Stimulated activated CD4-positive, alpha-beta T cell treated with anti-CD3 and anti-CD28 coated beads, Interleukin-2, amount 100 ng/mL, for 48 hours (primary cell): ENCODE measurements around the gene TPSG1.
"Not testable (repeated sequence)": the region's sequence is repeated elsewhere in the genome, so short reads cannot be mapped to it uniquely, and the experiment has no call there.

ENCODE experiments used
- DNase-seq, 2 donors: peaks; one replicate each; pipeline ENCODE4 v3.0.0-alpha.2; 2020

TPSG1 gene

DNA sequence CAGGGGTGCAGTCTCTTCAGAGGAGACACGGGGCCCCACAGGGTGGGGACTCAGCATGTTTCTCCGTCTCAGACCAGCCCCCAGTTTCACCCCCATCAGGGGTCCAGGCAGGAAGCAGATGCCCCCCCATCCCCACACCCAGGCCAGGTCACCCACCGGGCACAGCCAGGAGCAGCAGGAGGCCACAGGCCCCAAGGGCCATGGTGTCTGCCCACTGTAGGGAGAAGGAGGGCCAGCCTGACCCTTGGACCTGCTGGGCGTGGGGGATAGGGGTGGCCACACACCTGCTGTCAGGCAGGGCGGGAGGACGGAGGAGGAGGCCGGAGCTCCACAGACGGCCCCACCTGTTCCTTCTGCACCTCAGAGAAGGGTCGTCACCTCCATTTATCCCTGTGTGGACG is at the start of gene TPSG1:
TSS of gene TPSG1 (minus strand) at position 218 of the 401 bp plus-strand sequence. CDS start at position 202, 16 bp downstream.
- no peak for DNase-seq

DNA sequence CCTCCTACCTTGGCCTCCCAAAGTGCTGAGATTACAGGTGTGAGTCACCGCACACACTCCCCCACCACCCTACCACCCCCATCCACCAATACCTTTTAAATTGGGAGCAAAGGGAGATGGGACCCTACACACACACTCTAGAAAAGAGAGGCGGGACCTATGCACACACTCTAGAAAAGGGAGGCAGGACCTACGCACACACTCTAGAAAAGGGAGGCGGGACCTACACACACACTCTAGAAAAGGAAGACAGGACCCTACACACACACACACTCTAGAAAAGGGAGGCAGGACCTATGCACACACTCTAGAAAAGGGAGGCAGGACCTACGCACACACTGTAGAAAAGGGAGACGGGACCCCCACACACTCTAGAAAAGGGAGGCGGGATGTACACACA is 49.7 kb upstream of the TPSG1 start:
- DNase-seq: no peak

DNA sequence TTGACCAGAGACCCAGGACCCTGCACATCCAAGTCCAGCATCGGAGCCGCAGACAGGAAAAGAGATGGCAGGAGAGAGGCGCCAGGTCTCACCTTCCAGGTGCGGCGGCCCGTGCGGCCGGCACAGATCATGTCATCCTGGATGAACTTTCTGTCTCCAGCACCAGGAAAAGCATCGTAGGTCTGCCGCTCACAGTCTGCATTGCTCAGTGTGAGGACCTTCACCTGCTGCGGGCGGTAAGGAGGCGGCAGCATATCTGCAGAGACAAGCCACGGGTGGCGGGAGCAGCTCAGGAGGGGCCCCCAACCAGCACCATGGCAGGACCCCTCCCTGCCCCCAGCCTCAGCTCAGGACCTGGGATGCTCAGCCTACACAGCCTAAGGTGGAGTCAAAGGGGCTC is 48.7 kb upstream of the TPSG1 start:
- DNase-seq: no peak

DNA sequence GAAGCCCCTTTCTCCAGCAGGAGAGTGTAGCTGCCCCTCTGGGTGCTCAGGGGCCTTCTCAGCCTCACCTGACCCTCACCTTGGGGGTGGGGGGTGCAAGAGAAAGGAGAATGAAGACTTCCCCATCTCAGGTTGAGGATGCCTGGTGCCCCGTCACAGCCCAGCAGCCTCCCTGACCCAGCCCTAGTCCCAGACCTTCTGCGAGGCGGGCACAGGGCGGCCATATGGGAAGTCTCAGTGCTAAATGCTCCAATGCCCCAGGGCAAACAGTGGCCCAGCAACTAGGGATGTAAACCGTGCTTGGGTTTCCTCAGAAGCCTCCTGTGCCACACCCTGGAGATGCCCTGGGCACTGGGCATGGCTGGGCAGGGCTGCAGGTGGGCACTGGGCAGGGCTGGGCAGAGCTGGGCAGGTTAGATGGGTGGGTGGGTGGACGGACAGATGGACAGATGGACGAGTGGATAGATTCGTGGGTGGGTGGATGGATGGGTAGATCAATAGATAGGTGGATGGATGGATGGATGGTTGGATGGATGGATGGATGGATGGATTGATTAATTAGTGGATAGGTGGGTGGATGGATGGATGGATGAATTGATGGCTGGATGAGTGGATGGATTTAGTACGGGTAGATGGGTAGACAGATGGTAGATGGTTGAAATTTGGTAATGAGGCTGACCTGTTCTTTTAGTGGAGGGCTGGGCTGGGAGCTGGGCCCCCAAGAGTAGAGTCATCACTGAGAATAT is 47.6 kb upstream of the TPSG1 start:
- no peak for DNase-seq

DNA sequence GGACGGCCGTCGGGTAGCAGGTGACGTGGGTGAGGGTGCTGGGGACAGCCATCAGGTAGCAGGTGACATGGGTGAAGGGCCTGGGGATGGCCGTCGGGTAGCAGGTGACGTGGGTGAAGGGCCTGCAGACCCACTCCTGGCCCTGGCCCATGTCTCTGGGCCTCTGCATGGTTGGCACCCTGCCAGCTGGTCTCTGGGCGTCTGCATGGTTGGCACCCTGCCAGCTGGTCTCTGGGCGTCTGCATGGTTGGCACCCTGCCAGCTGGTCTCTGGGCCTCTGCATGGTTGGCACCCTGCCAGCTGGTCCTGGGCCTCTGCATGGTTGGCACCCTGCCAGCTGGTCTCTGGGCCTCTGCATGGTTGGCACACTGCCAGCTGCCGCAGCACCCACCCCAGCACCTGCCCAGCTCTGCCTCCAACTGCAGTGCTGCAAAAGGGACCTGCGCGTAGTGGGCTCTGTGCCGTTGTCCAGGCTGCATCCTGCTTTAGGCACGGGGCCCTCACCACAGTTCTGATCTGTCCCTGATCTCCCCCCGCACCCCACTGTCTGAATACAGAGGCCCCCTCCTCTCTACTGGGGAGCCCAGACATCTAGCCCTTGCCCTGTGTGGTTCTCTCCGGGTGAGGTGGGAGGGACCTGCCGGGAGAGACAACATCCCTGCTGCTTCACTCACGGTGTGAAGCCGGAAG is 46.8 kb upstream of the TPSG1 start:
- not testable (repeated sequence) for DNase-seq

DNA sequence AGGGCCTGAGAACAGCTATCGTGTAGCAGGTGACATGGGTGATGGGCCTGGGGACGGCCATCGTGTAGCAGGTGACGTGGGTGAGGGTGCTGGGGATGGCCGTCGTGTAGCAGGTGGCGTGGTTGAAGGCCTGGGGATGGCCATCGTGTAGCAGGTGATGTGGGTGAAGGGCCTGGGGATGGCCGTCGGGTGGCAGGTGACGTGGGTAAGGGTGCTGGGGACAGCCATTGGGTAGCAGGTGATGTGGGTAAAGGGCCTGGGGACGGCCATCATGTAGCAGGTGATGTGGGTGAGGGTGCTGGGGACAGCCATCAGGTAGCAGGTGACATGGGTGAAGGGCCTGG is 46.3 kb upstream of the TPSG1 start:
- no peak for DNase-seq

DNA sequence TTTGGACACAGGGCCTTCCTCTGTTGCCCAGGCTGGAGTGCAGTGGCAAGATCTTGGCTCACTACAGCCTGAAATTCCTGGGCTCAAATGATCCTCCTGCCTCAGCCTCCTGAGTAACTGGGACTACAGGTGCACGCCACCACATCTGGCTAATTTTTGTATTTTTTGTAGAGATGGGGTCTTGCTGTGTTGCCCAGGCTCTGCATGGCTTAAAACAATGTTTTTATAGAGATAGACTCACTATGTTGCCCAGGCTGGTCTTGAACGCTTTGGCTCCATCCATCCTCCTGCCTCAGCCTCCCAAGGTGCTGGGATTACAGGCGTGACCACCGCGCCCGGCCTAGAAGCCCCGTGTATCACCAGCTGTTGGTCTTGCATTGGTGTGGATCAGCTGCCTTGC is 44.4 kb upstream of the TPSG1 start:
- not testable (repeated sequence) for DNase-seq

DNA sequence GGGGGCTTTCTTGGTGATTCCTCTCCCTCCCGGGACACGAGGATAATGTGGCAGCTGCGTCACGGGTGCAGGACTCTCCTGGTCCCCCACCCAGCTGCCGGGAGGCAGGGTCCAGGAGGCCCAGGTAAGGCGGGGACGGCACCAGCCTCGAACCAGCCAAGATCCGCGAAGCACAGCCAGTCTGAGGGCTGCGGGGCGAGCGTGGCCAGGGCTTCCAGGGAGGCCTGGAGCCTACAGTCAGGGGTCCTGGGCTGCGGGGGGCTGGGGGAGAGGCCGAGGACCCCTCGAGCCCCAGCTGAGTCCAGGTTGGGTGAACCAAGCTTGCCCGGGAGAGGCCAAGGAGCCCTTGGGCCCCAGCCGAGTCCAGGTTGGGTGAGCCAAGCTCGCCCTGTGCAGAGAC is 40.8 kb upstream of the TPSG1 start:
- DNase-seq: no peak

DNA sequence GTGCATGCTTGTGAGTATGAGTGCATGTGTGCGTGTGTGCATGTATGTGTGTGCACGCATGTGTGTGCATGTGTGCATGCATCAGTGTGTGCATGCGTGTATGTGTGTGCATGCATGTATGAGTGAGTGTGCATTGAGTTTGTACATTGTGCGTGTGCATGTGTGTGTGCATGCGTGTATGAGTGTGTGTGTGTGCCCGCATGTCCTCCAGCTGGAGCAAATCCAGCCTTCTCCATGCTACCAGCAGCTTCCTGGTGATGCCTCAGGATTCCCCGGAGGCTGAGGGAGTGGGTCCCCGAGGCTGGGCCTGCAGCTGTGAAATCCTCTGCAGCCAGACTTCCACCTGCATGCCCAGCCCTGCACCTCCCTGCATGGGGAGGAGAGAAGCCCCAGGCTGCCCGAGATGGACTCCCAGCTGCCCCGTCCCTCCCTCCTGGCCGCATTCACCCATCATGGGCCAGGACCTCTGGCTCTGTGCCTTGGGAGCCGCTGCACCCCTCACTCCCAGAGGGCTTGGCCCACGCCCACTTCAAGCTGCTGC is 40.1 kb upstream of the TPSG1 start:
- DNase-seq: no peak

DNA sequence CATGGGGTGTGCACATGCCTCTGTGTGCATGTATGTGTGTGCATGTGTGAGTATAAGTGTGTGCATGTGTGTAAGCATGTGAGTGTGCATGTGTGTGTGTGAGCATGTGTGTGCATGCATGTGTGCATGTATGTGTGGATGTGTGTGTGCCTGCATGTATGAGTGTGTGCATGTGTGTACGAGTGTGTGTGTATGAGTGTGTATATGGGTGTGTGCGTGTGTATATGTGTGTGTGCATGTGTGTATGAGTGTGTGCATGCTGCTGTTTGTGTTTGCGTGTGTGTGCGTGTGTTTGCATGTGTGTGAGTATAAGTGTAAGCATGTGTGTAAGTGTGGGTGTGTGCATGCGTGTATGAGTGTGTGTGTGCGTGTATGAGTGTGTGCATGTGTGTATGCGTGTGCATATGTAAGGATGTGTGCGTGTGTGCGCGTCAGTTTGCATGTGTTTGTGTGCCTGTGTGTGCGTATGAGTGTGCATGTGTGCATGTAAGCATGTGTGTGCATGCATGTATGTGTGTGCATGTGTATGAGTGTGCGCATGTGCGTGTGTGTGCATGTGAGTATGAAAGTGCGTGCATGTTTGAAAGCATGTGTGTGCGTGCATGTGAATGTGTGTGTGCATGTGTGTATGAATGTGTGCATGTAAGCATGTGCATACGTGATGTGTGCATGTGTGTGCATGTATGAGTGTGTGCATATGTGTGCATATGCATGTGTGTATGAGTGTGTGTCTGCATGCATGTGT is 39.4 kb upstream of the TPSG1 start:
- DNase-seq: no peak

DNA sequence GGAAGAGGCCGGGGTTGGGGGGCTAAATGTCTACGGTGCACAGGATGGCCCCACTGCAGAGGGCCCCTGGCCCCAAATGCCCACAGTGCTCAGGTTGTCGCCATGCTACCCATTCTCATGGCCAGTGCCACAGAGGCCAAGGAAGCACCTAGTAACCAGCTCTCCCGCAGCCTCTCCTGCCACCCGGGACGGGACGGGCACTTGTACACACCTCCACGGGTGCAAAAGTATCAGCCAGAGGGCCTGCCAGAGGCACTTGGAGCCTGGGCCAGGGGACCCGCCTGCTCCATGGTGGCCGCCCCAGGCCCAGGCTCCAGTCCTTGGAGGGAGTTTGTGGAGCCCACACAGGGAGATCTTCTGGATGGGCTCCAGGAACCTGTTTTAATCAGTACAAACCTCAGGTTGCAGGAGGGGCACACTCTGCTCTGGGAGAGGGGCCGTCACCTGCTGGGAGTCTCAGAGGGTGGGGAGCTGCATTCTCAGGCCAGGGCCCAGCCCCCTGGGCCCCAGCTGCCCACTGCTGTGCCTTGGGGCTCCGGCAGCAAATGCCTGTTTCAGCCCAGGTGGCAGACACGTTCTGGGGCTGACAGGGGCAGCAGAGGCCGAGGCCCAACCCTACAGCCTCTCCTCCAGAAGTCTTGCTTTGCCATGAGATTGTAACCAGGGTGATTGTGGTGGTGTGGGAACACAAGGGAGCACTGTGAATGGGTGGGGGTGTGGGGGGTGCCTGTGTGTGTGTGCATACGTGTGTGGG is 38.7 kb upstream of the TPSG1 start:
- no peak for DNase-seq

DNA sequence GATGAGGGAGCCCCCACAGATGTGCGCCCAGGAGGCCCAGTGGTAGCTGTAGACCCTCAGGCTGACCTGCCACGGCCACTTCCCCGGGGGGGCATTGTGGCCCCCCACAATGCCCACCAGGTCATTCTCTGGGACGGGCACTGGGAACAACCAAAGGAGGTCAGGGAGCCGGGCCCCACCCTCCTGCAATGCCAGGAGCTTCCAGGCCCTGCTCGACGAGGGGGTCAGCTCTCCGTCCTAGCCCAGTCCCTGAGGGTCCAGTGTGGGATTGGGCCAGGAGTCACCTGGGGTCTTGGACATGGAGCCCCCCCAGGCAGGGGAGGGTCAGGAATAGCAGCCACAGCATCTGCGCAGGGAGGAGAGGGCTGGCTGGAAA is 37.8 kb upstream of the TPSG1 start:
- no peak for DNase-seq

DNA sequence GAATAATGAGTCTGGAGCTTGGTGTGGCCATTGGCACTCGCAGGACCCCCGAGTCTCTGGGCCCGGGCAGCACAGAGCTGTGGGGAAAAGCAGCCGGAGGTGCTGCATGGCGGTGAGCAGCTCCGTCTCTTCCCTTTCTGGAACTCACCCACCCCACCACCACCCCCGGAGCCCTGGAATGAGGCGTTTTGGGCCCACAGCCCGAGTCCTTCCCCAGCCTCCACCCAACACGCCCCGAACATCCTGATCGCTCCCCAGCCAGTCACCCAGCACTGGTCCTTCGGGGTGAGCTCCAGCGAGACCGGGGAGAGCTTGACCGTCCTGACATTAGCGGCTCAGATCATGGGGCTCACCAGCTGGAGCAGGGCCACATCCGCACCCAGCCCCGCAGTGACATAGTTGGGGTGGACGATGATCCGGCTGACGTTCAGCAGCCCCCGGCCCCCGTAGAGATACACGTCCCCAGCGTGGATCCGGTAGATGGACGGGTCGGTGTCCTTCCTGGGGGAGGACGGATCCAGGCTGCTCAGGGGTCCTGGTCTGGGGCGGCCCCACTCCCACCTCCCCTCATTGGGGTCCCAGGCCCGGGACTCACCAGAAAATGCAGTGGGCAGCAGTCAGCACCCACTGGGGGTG is 37.3 kb upstream of the TPSG1 start:
- DNase-seq: no peak

DNA sequence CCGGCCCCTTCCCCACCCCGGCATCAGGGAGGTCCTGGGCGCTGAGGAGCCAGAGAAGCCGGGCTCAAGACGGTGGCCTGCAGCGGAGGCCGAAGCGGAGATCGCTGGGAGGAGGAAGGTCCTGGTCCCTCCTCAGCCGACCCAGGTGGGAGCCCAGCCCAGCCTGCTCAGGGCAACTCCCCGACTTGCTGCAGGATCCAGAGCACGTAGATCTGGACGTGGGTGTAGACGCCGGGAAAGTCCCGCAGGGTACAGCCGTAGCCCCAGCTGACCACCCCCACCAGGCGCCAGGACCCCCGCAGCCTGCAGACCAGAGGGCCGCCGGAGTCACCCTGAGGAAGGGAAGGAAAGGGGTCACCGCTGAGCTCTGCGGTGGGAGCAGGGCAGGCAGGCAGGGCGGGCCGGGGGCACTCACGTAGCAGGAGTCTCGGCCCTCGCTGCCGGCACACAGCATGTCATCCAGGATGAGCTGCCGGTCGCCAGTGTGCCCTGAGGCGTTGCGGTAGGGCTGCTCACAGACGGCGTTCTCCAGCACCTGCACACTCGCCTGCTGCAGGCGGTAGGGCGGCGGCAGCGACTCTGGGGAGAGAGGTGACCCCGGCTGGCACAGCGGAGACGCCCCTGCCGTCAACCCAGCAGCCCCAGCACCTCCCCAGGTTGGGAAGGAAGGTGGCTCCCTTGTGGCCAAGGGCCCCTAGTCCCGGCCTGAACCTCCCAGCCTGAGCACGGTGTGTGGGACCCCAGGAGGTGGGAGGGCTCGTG is 36.2 kb upstream of the TPSG1 start:
- no peak for DNase-seq

DNA sequence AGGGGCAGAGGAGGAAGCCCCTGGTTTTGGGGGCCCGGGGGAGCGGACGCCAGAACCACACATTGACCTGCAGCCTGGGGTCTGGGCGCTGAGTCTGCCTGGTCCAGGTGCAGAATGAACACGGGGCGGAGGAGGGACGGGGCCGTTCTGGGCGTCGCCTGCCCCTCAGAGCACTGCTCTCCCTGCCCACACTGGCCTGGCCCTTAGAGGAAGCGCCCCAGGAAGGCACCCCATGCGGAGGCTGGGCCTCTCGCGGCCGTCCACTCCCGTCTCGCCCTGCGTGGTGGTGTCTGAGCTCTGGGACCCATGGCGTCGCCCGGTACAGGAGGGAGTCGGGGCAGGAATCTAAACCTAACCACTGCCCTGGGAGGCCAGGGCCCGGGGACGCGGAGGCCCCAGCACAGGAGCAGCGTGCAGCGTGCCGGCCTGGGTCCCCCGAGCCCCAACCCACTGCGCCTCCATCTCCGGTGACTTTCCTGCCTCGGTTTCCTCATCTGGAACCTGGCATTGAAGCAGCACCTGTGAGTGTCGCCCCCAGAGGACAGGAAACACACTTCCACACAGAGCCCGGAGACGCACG is 35.1 kb upstream of the TPSG1 start:
- DNase-seq: no peak

DNA sequence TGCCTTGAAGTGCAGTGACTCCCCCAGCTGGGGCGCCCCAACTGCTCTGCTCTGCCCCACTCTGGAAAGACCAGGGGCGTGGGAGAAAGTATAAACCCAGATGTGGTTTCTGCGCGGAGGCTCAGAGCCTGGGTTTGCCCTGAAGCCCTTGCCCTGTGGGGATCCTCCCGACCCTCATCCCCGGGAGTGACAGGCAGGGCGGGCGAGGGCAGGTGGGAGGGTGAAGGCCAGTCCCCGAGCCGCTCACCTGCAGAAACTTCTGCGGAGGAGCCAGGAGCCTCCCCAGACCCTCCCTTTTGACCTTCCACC is 34.6 kb upstream of the TPSG1 start:
- no peak for DNase-seq

DNA sequence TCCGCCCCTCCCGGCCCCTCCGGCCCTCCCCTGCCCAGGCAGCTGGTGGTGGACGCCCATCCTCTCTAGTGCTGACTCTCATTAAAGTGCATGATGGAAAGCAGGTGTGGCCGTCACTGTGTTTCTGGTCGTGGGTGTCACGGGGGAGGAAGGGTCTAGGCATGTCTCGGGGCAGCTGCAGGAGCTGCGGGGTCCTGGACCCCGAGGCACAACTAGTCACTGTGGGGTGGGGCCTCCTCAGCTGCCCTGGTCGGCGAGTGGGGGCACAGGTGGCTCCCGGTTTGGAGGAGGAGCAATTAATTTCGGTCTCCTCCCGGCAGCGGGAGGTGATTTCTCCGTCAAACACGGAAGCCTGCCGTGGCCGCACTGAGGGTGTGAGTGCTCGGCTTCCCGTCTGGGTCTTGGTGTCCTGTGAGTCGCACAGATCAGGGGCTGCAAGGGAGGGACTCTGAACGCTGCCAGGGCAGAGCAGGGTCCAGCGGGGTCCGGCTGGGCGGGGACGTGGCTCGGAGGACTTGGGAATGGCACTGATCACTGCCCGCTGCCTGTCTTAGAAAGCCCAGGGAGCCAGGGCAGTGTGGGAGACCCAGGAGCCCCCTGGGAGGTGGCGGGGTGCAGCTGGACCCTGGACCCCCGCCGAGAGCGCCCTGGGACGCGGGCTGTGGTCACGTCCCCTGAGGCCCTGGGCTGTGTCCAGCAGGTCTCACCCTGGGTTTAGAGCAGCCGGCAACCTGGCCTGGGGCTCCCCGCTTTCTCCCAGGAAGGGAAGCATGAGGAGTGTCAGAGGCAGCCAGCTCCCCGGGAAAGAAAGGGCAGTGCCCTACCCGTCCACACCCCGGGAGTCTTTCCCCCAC is 34.1 kb upstream of the TPSG1 start:
- no peak for DNase-seq

DNA sequence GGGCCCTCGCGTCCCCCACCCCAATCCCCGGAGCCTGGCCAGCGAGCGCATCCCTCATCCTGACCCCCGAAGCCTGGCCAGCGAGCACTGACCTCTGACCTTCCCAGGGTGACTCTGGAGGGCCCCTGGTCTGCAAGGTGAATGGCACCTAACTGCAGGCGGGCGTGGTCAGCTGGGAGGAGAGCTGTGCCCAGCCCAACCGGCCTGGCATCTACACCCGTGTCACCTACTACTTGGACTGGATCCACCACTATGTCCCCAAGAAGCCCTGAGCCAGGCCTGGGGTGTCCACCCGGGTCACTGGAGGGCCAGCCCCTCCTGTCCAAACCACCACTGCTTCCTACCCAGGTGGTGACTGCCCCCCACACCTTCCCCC is 33.1 kb upstream of the TPSG1 start:
- DNase-seq: no peak

DNA sequence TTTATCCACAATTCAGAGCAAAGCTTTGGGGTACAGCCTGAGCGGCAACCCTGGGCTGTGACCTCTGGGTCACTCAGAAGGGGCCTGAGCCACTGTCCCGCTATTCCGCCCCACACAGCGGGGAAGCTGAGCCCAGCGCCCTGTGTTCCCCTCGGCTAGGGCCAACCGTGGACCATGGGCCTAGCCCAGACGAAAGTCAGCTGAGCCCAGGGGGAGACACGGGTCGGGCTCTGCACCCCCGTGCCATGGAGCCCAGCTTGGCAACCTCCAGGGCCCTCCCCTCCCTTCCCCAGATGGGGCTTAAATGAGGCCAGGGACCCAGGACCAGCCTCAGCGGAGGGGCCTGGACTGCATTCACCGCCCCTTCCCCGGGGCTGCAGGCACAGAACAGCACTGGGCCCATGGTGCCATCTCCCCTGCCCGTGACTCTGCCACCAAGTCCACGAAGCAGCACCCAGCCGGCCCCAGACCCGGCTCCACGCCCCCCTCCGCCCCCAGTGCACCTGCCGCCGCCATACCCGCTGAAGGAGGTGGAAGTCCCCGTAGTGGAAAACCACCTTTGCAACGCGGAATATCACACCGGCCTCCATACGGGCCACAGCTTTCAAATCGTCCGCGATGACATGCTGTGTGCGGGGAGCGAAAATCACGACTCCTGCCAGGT is 32.6 kb upstream of the TPSG1 start:
- DNase-seq: no peak

DNA sequence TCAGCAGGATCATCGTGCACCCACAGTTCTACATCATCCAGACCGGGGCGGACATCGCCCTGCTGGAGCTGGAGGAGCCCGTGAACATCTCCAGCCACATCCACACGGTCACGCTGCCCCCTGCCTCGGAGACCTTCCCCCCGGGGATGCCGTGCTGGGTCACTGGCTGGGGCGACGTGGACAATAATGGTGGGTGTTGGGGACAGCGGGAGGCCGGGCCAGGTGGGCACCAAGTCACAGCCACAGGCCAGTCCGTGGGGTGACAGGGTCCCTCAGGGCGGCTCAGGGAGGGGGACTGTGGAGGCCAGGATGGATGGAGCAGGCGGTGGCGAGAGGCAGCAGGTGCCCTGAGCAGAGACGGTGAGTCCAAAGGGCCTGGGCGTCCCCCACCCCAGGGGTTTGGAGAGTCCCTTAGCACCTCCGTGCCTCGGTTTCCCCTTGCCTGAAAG is 31.8 kb upstream of the TPSG1 start:
- DNase-seq: no peak
